ENCODE measurements around the gene IL24. TPM values are rescaled to one million over a fixed set of nuclear protein-coding genes. Genes with fewer than 3 reads are reported as not detected.
"Not testable (repeated sequence)": the region's sequence is repeated elsewhere in the genome, so short reads cannot be mapped to it uniquely, and the experiment has no call there.

IL24 gene
- total RNA-seq (0.09 TPM), polyA plus RNA-seq (0.50 TPM)
- long read RNA-seq, donor 1 = 0 reads
- long read RNA-seq, donor 2 = 0 reads
- long read RNA-seq, donor 3, partial matches to known transcripts = 62 of 81 reads
- long read RNA-seq, donor 3, other reads (novel, unspliced or antisense) = 19 of 81 reads
- long read RNA-seq, donor 4, partial matches to known transcripts = 5 of 12 reads
- long read RNA-seq, donor 4, other reads (novel, unspliced or antisense) = 7 of 12 reads
- long read RNA-seq, donor 5, partial matches to known transcripts = 62 of 62 reads
- long read RNA-seq, donor 5, other reads (novel, unspliced or antisense) = 0 of 62 reads
- long read RNA-seq, donor 6, partial matches to known transcripts = 8 of 25 reads
- long read RNA-seq, donor 6, other reads (novel, unspliced or antisense) = 17 of 25 reads
- long read RNA-seq, donor 7, partial matches to known transcripts = 37 of 45 reads
- long read RNA-seq, donor 7, other reads (novel, unspliced or antisense) = 8 of 45 reads
- long read RNA-seq, donor 8 = 0 reads
- long read RNA-seq, donor 9 = 0 reads
- long read RNA-seq, donor 10 = 0 reads

GRCh38 chr1:206897175-206897574 is at the start of gene IL24:
Gene IL24 (plus strand): TSS chr1:206897443. CDS start chr1:206897833, 390 bp downstream.
- Histone ChIP-seq H3K27me3 (ENCODE audit: control insufficient read depth in 2 of 2, insufficient read depth in 1 of 2, low read length in 1 of 2) (no peaks in the 10 kb centered on the region), H3K36me3 (ENCODE audit: control insufficient read depth in 2 of 2, insufficient read depth in 2 of 2, low read length in 1 of 2) (no peaks in the 10 kb centered on the region), H3K4me3 (ENCODE audit: low read length in 2 of 2) (no peak within 1 kb of the TSS), H3K9me3 (ENCODE audit: control insufficient read depth in 2 of 2, insufficient read depth in 1 of 2, low read length in 1 of 2) (no peaks in the 10 kb centered on the region), H3K27ac (ENCODE audit: low read depth in 1 of 2, low read length in 1 of 2) (no peak within 1 kb of the TSS), H3K4me1 (ENCODE audit: control insufficient read depth in 2 of 2, insufficient read depth in 2 of 2, low read length in 2 of 2) (no peaks in the 10 kb centered on the region)
- DNase-seq (ENCODE audit: low read depth in 6 of 9, low spot score in 9 of 9) = no peak
- 89% methylated on average over 4 of the region's 4 CpGs for WGBS

GRCh38 chr1:206847946-206848345 is 49.3 kb upstream of the IL24 start:
- H3K9me3 ChIP-seq (ENCODE audit: control insufficient read depth in 2 of 2, insufficient read depth in 1 of 2, low read length in 1 of 2) = no peaks in the 10 kb centered on the region
- H3K27me3 ChIP-seq (ENCODE audit: control insufficient read depth in 2 of 2, insufficient read depth in 1 of 2, low read length in 1 of 2) = no peaks in the 10 kb centered on the region
- no peak for DNase-seq (ENCODE audit: low read depth in 6 of 9, low spot score in 9 of 9)
- 98% methylated on average over 1 of the region's 1 CpG for WGBS
- no peaks in the 10 kb centered on the region for H3K4me1 ChIP-seq (ENCODE audit: control insufficient read depth in 2 of 2, insufficient read depth in 2 of 2, low read length in 2 of 2)
- H3K4me3 ChIP-seq (ENCODE audit: low read length in 2 of 2) = no peak overlapping the region
- no peaks in the 10 kb centered on the region for H3K36me3 ChIP-seq (ENCODE audit: control insufficient read depth in 2 of 2, insufficient read depth in 2 of 2, low read length in 1 of 2)
- H3K27ac ChIP-seq (ENCODE audit: low read depth in 1 of 2, low read length in 1 of 2) = no peak overlapping the region

- H3K9me3 ChIP-seq (ENCODE audit: control insufficient read depth in 2 of 2, insufficient read depth in 1 of 2, low read length in 1 of 2) = no peaks in the 10 kb centered on the region
- no peaks in the 10 kb centered on the region for H3K36me3 ChIP-seq (ENCODE audit: control insufficient read depth in 2 of 2, insufficient read depth in 2 of 2, low read length in 1 of 2)
- WGBS = 95% methylated on average over 2 of the region's 2 CpGs
- no peak for DNase-seq (ENCODE audit: low read depth in 6 of 9, low spot score in 9 of 9)
- no peaks in the 10 kb centered on the region for H3K4me1 ChIP-seq (ENCODE audit: control insufficient read depth in 2 of 2, insufficient read depth in 2 of 2, low read length in 2 of 2)
- no peak overlapping the region for H3K27ac ChIP-seq (ENCODE audit: low read depth in 1 of 2, low read length in 1 of 2)
- no peaks in the 10 kb centered on the region for H3K27me3 ChIP-seq (ENCODE audit: control insufficient read depth in 2 of 2, insufficient read depth in 1 of 2, low read length in 1 of 2)
- H3K4me3 ChIP-seq (ENCODE audit: low read length in 2 of 2) = no peak overlapping the region
Measured at GRCh38 chr1:206850401-206850800, 46.8 kb upstream of the IL24 start.

- Histone ChIP-seq H3K36me3 (ENCODE audit: control insufficient read depth in 2 of 2, insufficient read depth in 2 of 2, low read length in 1 of 2) (no peaks in the 10 kb centered on the region), H3K9me3 (ENCODE audit: control insufficient read depth in 2 of 2, insufficient read depth in 1 of 2, low read length in 1 of 2) (no peaks in the 10 kb centered on the region), H3K4me1 (ENCODE audit: control insufficient read depth in 2 of 2, insufficient read depth in 2 of 2, low read length in 2 of 2) (no peaks in the 10 kb centered on the region), H3K27ac (ENCODE audit: low read depth in 1 of 2, low read length in 1 of 2) (no peak overlapping the region), H3K4me3 (ENCODE audit: low read length in 2 of 2) (no peak overlapping the region), H3K27me3 (ENCODE audit: control insufficient read depth in 2 of 2, insufficient read depth in 1 of 2, low read length in 1 of 2) (no peaks in the 10 kb centered on the region)
- DNase-seq (ENCODE audit: low read depth in 6 of 9, low spot score in 9 of 9) = no peak
- WGBS = 84% methylated on average over 5 of the region's 5 CpGs
Measured at GRCh38 chr1:206851341-206852010, 45.8 kb upstream of the IL24 start.

- not testable (repeated sequence) for DNase-seq (ENCODE audit: low read depth in 6 of 9, low spot score in 9 of 9); H3K9me3 ChIP-seq (ENCODE audit: control insufficient read depth in 2 of 2, insufficient read depth in 1 of 2, low read length in 1 of 2); H3K4me1 ChIP-seq (ENCODE audit: control insufficient read depth in 2 of 2, insufficient read depth in 2 of 2, low read length in 2 of 2); H3K4me3 ChIP-seq (ENCODE audit: low read length in 2 of 2); H3K27ac ChIP-seq (ENCODE audit: low read depth in 1 of 2, low read length in 1 of 2); H3K36me3 ChIP-seq (ENCODE audit: control insufficient read depth in 2 of 2, insufficient read depth in 2 of 2, low read length in 1 of 2); H3K27me3 ChIP-seq (ENCODE audit: control insufficient read depth in 2 of 2, insufficient read depth in 1 of 2, low read length in 1 of 2)
- 97% methylated on average over 2 of the region's 2 CpGs for WGBS
Measured at GRCh38 chr1:206852662-206853061, 44.6 kb upstream of the IL24 start.

GRCh38 chr1:206853696-206854095 is 43.5 kb upstream of the IL24 start:
- H3K27ac ChIP-seq (ENCODE audit: low read depth in 1 of 2, low read length in 1 of 2); H3K27me3 ChIP-seq (ENCODE audit: control insufficient read depth in 2 of 2, insufficient read depth in 1 of 2, low read length in 1 of 2); H3K36me3 ChIP-seq (ENCODE audit: control insufficient read depth in 2 of 2, insufficient read depth in 2 of 2, low read length in 1 of 2); H3K9me3 ChIP-seq (ENCODE audit: control insufficient read depth in 2 of 2, insufficient read depth in 1 of 2, low read length in 1 of 2); DNase-seq (ENCODE audit: low read depth in 6 of 9, low spot score in 9 of 9); H3K4me1 ChIP-seq (ENCODE audit: control insufficient read depth in 2 of 2, insufficient read depth in 2 of 2, low read length in 2 of 2); H3K4me3 ChIP-seq (ENCODE audit: low read length in 2 of 2): not testable (repeated sequence)

- Histone ChIP-seq H3K36me3 (ENCODE audit: control insufficient read depth in 2 of 2, insufficient read depth in 2 of 2, low read length in 1 of 2) (no peaks in the 10 kb centered on the region), H3K4me3 (ENCODE audit: low read length in 2 of 2) (no peak overlapping the region), H3K27me3 (ENCODE audit: control insufficient read depth in 2 of 2, insufficient read depth in 1 of 2, low read length in 1 of 2) (no peaks in the 10 kb centered on the region), H3K4me1 (ENCODE audit: control insufficient read depth in 2 of 2, insufficient read depth in 2 of 2, low read length in 2 of 2) (no peaks in the 10 kb centered on the region), H3K27ac (ENCODE audit: low read depth in 1 of 2, low read length in 1 of 2) (no peak overlapping the region), H3K9me3 (ENCODE audit: control insufficient read depth in 2 of 2, insufficient read depth in 1 of 2, low read length in 1 of 2) (no peaks in the 10 kb centered on the region)
- DNase-seq (ENCODE audit: low read depth in 6 of 9, low spot score in 9 of 9) = no peak
- WGBS = 95% methylated on average over 3 of the region's 3 CpGs
Measured at GRCh38 chr1:206854401-206855129, 42.7 kb upstream of the IL24 start.

- no peak for DNase-seq (ENCODE audit: low read depth in 6 of 9, low spot score in 9 of 9)
- 96% methylated on average over 2 of the region's 2 CpGs for WGBS
- Histone ChIP-seq H3K27ac (ENCODE audit: low read depth in 1 of 2, low read length in 1 of 2) (no peak overlapping the region), H3K4me1 (ENCODE audit: control insufficient read depth in 2 of 2, insufficient read depth in 2 of 2, low read length in 2 of 2) (no peaks in the 10 kb centered on the region), H3K9me3 (ENCODE audit: control insufficient read depth in 2 of 2, insufficient read depth in 1 of 2, low read length in 1 of 2) (no peaks in the 10 kb centered on the region), H3K4me3 (ENCODE audit: low read length in 2 of 2) (no peak overlapping the region), H3K27me3 (ENCODE audit: control insufficient read depth in 2 of 2, insufficient read depth in 1 of 2, low read length in 1 of 2) (no peaks in the 10 kb centered on the region), H3K36me3 (ENCODE audit: control insufficient read depth in 2 of 2, insufficient read depth in 2 of 2, low read length in 1 of 2) (no peaks in the 10 kb centered on the region)
Measured at GRCh38 chr1:206855859-206856258, 41.4 kb upstream of the IL24 start.
